SJSA1 (cell line): ENCODE data around the gene SH3RF3. TPM values are rescaled to one million over a fixed set of nuclear protein-coding genes. Genes with fewer than 3 reads are reported as not detected.
A peak's percentile ranks its signal among the peaks of the same experiment; 100 is the strongest.

Experiments
- DNase-seq, 2 experiments: peaks; one replicate each; pipeline ENCODE4 v3.0.0-alpha.2; 2015 to 2020; ENCODE audit warnings: low spot score in 2 of 2, low read depth in 1 of 2
- H3K27ac ChIP-seq: fragments of 250-450 bp; sonication (Bioruptor Pico); 2 replicates; pipeline ENCODE4 v1.5.1; 2020; ENCODE audit warnings: mild to moderate bottlenecking, moderate library complexity
- H3K27me3 ChIP-seq: fragments of 250-450 bp; sonication (Bioruptor Pico); replicated peaks from 2 replicates; pipeline ENCODE4 v1.5.1; 2020; ENCODE audit warnings: mild to moderate bottlenecking, moderate library complexity
- H3K36me3 ChIP-seq: fragments of 250-450 bp; sonication (Bioruptor Pico); 2 replicates; pipeline ENCODE4 v1.5.1; 2020; ENCODE audit warnings: mild to moderate bottlenecking
- H3K4me1 ChIP-seq: fragments of 250-450 bp; sonication (Bioruptor Pico); replicated peaks from 2 replicates; pipeline ENCODE4 v1.6.1; 2021; ENCODE audit warnings: mild to moderate bottlenecking
- H3K4me3 ChIP-seq: fragments of 250-450 bp; sonication (Bioruptor Pico); 2 replicates; pipeline ENCODE4 v1.5.1; 2020; ENCODE audit warnings: mild to moderate bottlenecking
- H3K9me3 ChIP-seq: fragments of 250-450 bp; sonication (Bioruptor Pico); replicated peaks from 2 replicates; pipeline ENCODE4 v1.5.1; 2020; ENCODE audit warnings: mild to moderate bottlenecking
- total RNA-seq: library from RNA; depleted of rRNA; stranded (reverse); fragments of >200 nt; shearing (Covaris generic); gene quantifications from 2 replicates; pipeline ENCODE4 v1.2.3, GENCODE V29; 2014

The SH3RF3 gene
- total RNA-seq, 1 experiment from 2014 or later = 6.1 TPM

DNA sequence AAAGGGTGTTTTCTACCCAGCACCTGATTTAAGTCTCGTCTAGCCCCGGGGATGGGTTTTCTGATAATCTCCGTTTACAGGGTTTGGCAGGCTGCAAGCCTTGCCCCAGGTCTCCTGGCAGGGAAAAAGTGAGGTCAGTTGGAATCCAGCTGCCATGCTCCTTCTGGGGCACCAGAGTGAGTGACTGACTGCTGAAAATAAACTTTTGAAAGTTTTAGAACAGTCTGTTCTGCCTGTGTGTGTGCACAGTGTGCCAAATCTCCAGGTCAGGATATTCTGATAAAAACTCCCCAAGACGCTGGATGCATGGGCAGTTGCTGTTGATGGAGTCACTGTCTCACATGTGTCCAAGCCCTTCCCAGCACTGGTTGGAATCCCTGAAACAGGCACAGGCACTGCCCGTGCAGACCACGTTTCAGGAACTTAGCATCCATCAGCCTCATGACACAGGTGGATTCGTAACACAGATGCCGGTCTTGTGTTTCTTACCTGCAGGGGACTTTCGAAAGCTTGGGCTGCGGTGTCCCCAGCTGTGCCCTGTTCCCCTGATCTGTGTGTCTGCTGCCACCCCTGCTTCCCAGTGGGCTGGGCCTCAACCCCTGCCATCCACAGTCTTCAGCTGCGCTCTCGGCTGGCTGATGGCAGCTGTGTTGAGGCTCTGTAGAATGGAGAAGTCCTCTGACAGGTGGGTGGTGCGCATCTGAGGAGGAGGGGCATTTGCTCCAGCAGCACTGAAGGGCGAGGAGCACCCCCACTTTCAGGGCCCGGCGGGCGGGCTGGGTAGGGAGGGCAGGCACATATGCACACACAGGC lies 65.0 kb downstream of the SH3RF3 start:
- H3K27me3 ChIP-seq = no peaks in the 10 kb centered on the region
- H3K36me3 ChIP-seq = no peaks in the 10 kb centered on the region
- no peak overlapping the region for H3K27ac ChIP-seq
- no peak for DNase-seq
- no peaks in the 10 kb centered on the region for H3K4me1 ChIP-seq
- no peak overlapping the region for H3K4me3 ChIP-seq
- no peaks in the 10 kb centered on the region for H3K9me3 ChIP-seq

DNA sequence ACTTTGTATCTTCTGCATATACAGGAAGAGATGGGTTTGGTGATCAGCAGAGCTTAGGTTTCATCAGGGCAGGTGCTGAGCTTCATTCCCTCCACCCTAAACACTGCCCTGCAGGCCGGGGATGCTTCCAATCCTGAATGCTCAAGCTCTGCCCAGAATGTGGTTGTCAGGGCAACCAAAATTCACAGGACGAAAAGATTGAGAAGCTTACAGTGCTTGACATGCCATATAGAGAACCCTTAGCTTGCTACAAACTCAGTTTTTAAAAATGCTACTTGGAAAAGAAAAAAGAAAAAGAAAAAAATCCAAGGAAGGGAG lies 65.6 kb downstream of the SH3RF3 start:
- Histone ChIP-seq H3K9me3 (no peaks in the 10 kb centered on the region), H3K27ac (no peak overlapping the region), H3K4me1 (no peaks in the 10 kb centered on the region), H3K27me3 (no peaks in the 10 kb centered on the region), H3K4me3 (no peak overlapping the region), H3K36me3 (no peaks in the 10 kb centered on the region)
- no peak for DNase-seq

DNA sequence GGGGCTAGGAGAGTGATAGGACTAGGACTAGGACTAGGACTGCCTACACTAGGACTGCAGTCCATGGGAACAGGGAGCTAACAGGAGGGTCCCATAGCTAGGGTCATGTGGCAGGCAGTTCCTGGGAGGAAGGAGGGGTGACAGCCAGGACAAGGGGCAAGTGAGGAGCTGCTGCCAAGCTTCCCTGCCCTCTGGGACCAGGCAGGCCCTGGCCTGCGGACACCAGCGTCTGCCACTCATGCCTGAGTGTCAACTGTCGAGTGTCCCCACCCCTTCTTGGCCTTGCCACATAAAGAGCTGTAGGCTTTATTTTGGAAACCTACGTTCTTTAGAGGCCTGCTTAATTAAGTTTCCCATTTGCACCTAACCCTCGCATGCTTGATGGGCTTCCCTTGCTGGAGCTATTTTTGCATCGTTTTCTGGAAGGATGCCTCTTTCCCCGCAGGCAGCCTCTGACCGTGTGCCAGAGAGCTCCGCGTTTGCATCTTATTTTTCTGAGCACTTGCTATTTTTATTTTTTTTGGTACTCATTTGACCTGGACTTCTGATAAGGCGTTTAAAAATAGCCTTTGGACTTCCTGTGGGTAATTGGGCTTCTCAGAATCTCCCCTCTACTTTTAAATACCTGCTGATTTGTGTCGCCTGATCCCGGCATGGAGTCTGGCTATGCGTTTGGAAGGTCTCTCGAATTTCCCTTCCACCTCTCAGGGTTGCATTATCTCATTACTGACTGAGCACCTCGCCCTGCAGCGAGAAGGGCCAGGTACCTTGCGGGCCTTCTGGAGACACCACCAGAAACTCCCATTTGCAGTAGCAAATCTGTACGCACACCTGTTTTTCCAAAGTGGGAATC lies 66.4 kb downstream of the SH3RF3 start:
- Histone ChIP-seq H3K36me3 (no peaks in the 10 kb centered on the region), H3K9me3 (no peaks in the 10 kb centered on the region), H3K27me3 (no peaks in the 10 kb centered on the region), H3K4me3 (no peak overlapping the region), H3K27ac (no peak overlapping the region), H3K4me1 (no peaks in the 10 kb centered on the region)
- DNase-seq = peak in 1 of 2 experiments; percentile 22

DNA sequence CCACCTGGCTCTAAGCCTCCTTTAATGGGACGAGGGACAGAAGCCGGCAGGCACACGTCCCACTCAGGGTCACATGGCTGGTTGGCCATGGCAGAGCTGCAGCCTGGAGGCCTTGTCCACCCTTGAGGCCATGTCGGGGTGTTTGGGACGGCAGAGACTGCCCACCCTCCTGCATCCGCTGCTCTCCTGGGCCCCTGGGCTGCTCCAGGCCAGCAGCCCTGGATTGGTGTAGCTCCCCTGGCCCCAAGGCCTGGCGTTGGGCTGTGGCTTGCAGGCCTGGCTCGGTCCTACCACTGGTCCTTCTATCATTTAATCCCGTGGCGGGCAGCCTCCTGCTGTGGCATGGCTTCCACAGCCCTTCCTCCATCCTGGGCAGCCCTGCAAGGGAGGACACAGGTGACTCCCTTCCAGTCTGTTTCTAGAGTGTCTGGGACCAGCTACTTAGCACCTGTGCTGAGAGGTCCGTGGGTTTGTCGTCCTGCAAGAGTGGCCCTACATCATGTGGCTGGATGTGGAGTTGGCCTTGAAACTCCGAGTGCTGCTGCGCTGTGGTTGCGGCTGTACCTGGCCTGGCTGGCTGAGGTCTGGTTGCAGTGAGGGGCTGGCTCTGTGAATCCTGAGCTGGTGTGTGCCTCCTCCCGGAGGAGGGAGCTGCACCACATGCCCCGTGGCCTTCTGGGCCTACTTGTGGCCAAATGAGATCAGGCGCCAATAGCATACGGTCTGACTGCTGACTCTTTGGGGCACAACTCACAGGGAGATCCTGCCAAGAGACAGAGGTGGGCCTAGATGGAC lies 67.3 kb downstream of the SH3RF3 start:
- Histone ChIP-seq H3K9me3 (no peaks in the 10 kb centered on the region), H3K27me3 (no peaks in the 10 kb centered on the region), H3K36me3 (no peaks in the 10 kb centered on the region), H3K4me1 (no peaks in the 10 kb centered on the region), H3K4me3 (no peak overlapping the region), H3K27ac (no peak overlapping the region)
- DNase-seq = peak in 1 of 2 experiments; percentile 26

DNA sequence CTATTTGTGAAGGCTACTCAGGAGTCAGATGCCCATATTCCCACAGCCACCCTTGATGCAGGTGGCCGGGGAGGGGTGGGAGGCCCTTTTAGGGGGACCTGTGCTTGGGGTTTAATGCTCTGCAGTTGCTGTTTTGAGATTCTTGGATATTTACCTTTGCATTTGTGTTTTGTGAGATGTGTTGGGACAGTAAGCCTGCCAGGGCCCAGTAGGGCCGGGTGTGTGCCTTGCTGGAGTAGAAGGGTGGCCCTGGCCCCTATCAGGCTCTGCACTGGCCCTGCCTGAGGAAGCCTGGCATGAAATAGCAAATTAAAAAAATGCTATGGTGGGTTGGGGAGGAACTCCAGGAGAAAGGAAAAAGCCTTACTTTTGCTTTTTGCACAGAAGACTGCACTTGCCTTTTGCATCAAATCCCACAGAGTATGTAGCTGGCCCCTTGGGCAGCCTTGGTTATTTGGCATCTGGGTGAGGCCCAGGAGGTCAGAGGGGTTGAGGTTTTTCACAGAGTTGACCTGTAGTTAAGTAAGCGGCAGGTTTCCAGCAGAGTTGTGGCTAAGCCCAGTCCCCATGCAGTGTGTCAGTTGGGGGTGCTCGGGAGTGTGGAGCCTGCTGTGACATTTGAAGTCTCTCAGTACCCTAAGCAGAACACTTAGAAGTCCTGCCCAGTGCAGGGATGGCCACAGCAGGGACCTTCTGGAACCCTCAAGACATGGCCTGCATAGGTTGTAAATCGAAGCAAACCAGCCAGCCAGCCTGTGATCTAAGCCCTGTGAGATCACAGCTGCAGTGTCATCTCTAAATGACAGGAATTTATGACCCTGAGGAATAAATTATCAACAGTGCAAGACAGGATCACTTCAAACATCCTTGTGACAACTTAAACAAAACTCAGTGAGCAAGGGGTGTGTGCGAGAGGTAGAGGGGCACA lies 68.8 kb downstream of the SH3RF3 start:
- H3K9me3 ChIP-seq = no peaks in the 10 kb centered on the region
- no peaks in the 10 kb centered on the region for H3K27me3 ChIP-seq
- no peaks in the 10 kb centered on the region for H3K4me1 ChIP-seq
- DNase-seq = peak in 1 of 2 experiments; percentile 31
- no peaks in the 10 kb centered on the region for H3K36me3 ChIP-seq
- H3K27ac ChIP-seq = no peak overlapping the region
- no peak overlapping the region for H3K4me3 ChIP-seq

DNA sequence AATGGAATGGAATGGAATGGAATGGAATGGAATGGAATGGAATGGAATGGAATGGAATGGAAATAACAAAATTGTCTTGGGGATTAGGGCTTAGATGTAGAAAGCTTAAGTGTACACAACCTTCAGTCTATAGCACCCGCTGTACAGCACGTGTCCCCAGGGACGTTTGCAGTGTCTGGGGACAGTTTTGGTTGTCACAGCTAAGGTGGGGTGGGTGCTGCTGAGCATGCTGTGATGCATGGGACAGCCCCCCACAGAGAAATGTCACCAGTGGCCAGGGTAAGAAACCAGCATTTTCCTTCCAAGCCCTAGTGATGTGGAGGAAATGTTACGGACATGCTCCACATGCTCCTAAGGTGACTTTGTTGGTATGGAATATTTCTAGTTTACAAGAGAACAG lies 70.8 kb downstream of the SH3RF3 start:
- H3K9me3 ChIP-seq = no peaks in the 10 kb centered on the region
- peak in 1 of 2 experiments; percentile 5 for DNase-seq
- H3K36me3 ChIP-seq = no peaks in the 10 kb centered on the region
- H3K27me3 ChIP-seq = no peaks in the 10 kb centered on the region
- no peak overlapping the region for H3K27ac ChIP-seq
- no peaks in the 10 kb centered on the region for H3K4me1 ChIP-seq
- H3K4me3 ChIP-seq = no peak overlapping the region

DNA sequence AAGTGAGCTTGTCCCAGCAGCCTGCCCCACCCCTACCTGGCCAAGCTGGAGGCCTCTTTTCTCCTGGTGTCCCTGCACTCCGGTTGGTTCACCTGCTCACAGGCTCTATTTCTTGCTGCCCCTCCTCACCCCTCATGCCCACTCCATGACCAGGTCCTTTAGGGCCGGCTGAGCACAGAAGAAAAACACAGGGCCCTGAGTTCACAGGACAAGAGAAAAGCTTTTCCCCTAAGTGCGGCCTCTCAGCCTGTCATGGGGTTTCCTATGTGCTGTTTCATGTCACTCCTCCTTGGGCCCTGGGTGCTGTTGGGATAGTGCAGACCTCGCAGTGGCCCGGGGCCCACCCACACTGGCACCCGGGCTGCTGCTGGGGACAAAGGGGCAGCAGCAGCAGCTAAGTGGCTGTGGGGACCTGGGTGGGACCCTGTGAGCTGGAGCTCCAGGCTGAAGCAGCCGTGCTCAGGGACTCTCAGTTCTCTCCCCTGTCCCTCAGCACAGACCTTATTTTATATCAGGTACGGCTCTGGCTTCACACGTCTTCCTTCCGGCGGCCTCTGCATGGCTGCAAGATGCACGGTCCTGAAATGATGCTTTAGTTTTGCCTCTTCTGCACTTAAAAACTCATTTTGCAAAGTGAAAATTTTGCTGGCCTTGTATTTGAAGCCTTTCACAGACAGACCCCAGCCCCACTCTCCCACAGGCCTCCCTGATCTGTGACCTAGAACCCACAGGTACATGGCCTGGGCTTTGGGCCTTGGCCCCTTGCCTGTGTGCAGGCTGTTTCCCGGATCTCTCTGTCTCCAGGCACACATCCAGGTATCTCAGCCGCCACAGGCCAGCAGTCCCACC lies 71.8 kb downstream of the SH3RF3 start:
- no peak overlapping the region for H3K27ac ChIP-seq
- no peak overlapping the region for H3K4me3 ChIP-seq
- H3K36me3 ChIP-seq = no peaks in the 10 kb centered on the region
- no peaks in the 10 kb centered on the region for H3K4me1 ChIP-seq
- no peaks in the 10 kb centered on the region for H3K9me3 ChIP-seq
- DNase-seq = peak in 1 of 2 experiments; percentile 28
- H3K27me3 ChIP-seq = no peaks in the 10 kb centered on the region

DNA sequence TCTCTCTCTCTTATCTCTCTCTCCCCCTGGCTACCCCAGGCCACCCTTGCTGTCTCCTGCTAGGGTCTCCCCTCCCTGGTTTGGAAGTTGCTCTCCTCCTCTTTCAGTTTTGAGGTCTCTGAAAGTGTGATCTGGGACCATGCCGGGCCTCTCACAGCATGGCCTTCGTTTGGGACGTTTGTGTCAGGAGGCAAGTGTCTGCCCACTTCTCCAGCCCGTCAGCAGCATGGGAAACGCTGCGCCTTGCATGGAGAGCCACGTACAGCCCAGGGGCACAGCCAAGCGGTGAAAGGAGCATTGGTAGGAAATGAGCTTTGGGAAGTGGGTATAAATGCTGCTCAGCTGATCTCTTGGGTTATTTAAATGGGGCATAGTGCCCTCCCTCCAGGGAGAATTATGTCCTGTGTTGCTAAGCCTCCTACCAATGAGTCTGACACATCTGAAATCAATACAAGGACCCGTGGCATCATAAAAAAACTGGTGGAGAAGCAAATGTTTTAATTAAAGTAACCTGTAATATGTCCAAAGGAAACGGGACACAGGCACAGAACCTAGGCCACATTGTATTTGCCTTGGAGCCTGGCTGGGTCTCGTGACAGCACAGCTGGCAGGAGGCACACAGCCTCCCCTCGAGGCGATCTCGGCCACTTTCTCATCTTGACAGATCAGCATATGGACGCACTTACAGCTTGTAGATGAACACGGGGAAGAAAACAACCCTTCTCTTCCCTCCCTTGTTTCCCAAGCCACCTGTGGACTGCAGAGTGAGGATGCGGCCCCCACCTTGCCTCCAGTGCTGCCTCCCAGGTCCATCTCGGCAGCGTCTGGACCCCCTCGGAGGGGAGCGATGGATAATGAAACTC lies 72.7 kb downstream of the SH3RF3 start:
- H3K27ac ChIP-seq = no peak overlapping the region

DNA sequence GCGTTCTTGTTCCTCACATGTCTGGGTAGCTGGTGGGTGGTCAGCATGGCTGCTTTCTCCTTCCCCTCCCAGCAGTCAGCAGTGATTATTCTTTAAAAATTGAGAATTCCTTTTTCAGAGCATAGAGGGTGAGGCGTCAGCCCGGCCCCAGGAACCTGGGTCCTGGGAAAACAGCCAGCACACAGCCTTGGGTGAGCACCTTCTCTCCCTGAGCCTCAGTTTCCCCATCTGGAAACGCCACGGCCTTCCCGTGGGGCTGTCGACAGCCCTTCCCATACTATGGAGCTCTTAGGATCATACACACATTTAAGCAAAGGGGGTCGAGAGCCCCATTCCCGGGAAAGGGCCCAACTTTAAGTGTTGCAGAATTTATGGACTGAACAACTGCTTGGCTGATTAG lies 73.5 kb downstream of the SH3RF3 start:
- H3K36me3 ChIP-seq = no peaks in the 10 kb centered on the region
- H3K9me3 ChIP-seq = no peaks in the 10 kb centered on the region
- no peak overlapping the region for H3K27ac ChIP-seq
- H3K4me1 ChIP-seq = no peaks in the 10 kb centered on the region
- DNase-seq = no peak
- no peaks in the 10 kb centered on the region for H3K27me3 ChIP-seq
- H3K4me3 ChIP-seq = no peak overlapping the region

More for the DNA sequence above, 72.7 kb downstream of the SH3RF3 start:
- Histone ChIP-seq H3K27me3 (no peaks in the 10 kb centered on the region), H3K4me3 (no peak overlapping the region), H3K9me3 (no peaks in the 10 kb centered on the region), H3K36me3 (no peaks in the 10 kb centered on the region), H3K4me1 (no peaks in the 10 kb centered on the region)
- no peak for DNase-seq

DNA sequence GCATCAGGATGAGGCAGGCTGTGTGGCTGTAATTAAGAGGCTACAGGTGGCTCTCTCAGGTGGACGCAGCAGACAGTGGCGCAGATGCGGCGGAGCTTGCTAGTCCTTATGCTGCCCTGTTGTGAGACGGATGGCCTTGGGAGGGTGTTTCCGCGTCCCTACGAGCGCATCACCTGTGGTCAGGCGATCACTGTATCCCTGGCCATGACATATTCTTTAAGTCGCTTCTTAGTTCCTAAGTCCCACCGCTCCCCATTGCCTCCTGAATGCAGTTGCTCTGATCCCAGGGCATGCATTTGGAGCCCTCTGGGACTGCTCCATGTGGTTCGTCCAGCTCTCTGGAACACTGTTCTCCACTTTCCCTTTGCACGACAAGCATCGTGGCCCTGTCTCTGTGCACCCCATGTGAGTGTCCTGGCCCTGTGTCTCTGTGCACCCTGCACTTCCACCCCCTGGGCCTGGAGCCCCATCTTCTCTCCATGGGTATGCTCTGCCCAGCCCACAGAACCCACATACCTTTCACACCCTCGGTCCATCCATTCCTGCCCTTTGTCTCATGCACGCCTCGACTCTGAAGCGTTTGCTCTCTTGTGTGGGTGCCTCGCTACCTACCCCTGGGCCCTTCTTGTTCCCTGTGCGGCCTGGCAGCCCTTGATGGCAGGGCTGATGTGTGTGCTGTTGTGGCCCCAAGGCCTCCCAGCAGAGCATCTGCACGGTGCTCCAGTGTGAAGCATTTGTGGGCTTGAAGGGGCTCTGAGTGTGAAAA lies 74.4 kb downstream of the SH3RF3 start:
- Histone ChIP-seq H3K27me3 (no peaks in the 10 kb centered on the region), H3K9me3 (no peaks in the 10 kb centered on the region), H3K36me3 (no peaks in the 10 kb centered on the region), H3K4me3 (no peak overlapping the region), H3K27ac (no peak overlapping the region), H3K4me1 (0 out of 2 replicates have a peak, but pooled peaks cover 3% of the 10 kb centered on the region)
- no peak for DNase-seq

DNA sequence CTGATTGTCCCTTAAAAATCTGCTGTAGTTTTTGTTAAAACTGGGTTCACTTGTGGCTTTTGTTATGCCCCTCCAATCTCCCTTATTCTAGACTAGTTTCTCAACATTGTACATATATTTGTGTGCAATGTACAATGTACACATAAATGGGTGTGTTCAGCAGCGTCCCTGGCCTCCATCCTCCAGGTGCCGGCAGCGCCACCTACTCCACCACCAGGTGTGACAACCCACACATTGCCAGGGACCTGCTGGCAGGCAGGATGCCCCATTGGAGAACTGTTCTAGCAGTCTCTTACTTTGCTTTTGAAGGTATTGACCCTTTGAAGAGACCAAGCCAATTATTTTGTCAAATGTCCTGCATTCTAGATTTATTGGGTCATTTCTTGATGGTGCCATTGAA lies 75.4 kb downstream of the SH3RF3 start:
- H3K9me3 ChIP-seq = no peaks in the 10 kb centered on the region
- H3K27me3 ChIP-seq = no peaks in the 10 kb centered on the region
- peaks cover 12% of the 10 kb centered on the region for H3K4me1 ChIP-seq
- H3K36me3 ChIP-seq = no peaks in the 10 kb centered on the region
- no peak overlapping the region for H3K4me3 ChIP-seq
- no peak overlapping the region for H3K27ac ChIP-seq
- DNase-seq = no peak
